ENCODE data around the gene COPS8.

Gene COPS8

GRCh38 chr2:237081596-237081995, 4.1 kb upstream of the COPS8 start:
- no peak overlapping the region for H3K4me3 Mint-ChIP-seq
- no peaks in the 10 kb centered on the region for H3K36me3 Mint-ChIP-seq (ENCODE audit: low read depth)

GRCh38 chr2:237083026-237083425, 2.7 kb upstream of the COPS8 start:
- Mint-ChIP-seq H3K9me3 (no peaks in the 10 kb centered on the region), H3K27ac (no peak overlapping the region), H3K27me3 (no peaks in the 10 kb centered on the region)

More at GRCh38 chr2:237081596-237081995, 4.1 kb upstream of the COPS8 start:
- no peak overlapping the region for H3K27ac Mint-ChIP-seq
- no peaks in the 10 kb centered on the region for H3K27me3 Mint-ChIP-seq
- H3K4me1 Mint-ChIP-seq (ENCODE audit: low read depth) = peaks cover 30% of the 10 kb centered on the region
- H3K9me3 Mint-ChIP-seq = no peaks in the 10 kb centered on the region

GRCh38 chr2:237084444-237084843, 1.2 kb upstream of the COPS8 start:
- H3K4me3 Mint-ChIP-seq = peak overlapping the region; percentile 99
- H3K9me3 Mint-ChIP-seq = no peaks in the 10 kb centered on the region
- no peaks in the 10 kb centered on the region for H3K27me3 Mint-ChIP-seq
- peaks cover 39% of the 10 kb centered on the region for H3K4me1 Mint-ChIP-seq (ENCODE audit: low read depth)
- H3K27ac Mint-ChIP-seq = no peak overlapping the region
- peaks cover 7% of the 10 kb centered on the region for H3K36me3 Mint-ChIP-seq (ENCODE audit: low read depth)

More at GRCh38 chr2:237083026-237083425, 2.7 kb upstream of the COPS8 start:
- Mint-ChIP-seq H3K36me3 (ENCODE audit: low read depth) (no peaks in the 10 kb centered on the region), H3K4me1 (ENCODE audit: low read depth) (peaks cover 39% of the 10 kb centered on the region), H3K4me3 (no peak overlapping the region)

GRCh38 chr2:237090906-237091305, 5.2 kb downstream of the COPS8 start:
- H3K4me3 Mint-ChIP-seq = no peak overlapping the region
- peaks cover 51% of the 10 kb centered on the region for H3K36me3 Mint-ChIP-seq (ENCODE audit: low read depth)
- H3K4me1 Mint-ChIP-seq (ENCODE audit: low read depth) = peaks cover 18% of the 10 kb centered on the region
- H3K9me3 Mint-ChIP-seq = no peaks in the 10 kb centered on the region
- H3K27ac Mint-ChIP-seq = no peak overlapping the region
- H3K27me3 Mint-ChIP-seq = no peaks in the 10 kb centered on the region

- H3K4me3 Mint-ChIP-seq = no peak overlapping the region
- peaks cover 61% of the 10 kb centered on the region for H3K36me3 Mint-ChIP-seq (ENCODE audit: low read depth)
- peaks cover 11% of the 10 kb centered on the region for H3K4me1 Mint-ChIP-seq (ENCODE audit: low read depth)
- H3K9me3 Mint-ChIP-seq = no peaks in the 10 kb centered on the region
- H3K27me3 Mint-ChIP-seq = no peaks in the 10 kb centered on the region
- no peak overlapping the region for H3K27ac Mint-ChIP-seq
Observed at GRCh38 chr2:237091779-237092436, 6.2 kb downstream of the COPS8 start.

GRCh38 chr2:237092506-237092905, 6.8 kb downstream of the COPS8 start:
- no peaks in the 10 kb centered on the region for H3K27me3 Mint-ChIP-seq
- no peak overlapping the region for H3K4me3 Mint-ChIP-seq
- H3K27ac Mint-ChIP-seq = no peak overlapping the region
- H3K4me1 Mint-ChIP-seq (ENCODE audit: low read depth) = peaks cover 6% of the 10 kb centered on the region
- peaks cover 67% of the 10 kb centered on the region for H3K36me3 Mint-ChIP-seq (ENCODE audit: low read depth)
- no peaks in the 10 kb centered on the region for H3K9me3 Mint-ChIP-seq

GRCh38 chr2:237092920-237093781, 7.5 kb downstream of the COPS8 start:
- H3K4me3 Mint-ChIP-seq = no peak overlapping the region
- H3K9me3 Mint-ChIP-seq = no peaks in the 10 kb centered on the region
- no peak overlapping the region for H3K27ac Mint-ChIP-seq
- peaks cover 4% of the 10 kb centered on the region for H3K4me1 Mint-ChIP-seq (ENCODE audit: low read depth)
- no peaks in the 10 kb centered on the region for H3K27me3 Mint-ChIP-seq
- H3K36me3 Mint-ChIP-seq (ENCODE audit: low read depth) = peaks cover 72% of the 10 kb centered on the region

- H3K4me3 Mint-ChIP-seq = no peak overlapping the region
- no peaks in the 10 kb centered on the region for H3K9me3 Mint-ChIP-seq
- no peaks in the 10 kb centered on the region for H3K4me1 Mint-ChIP-seq (ENCODE audit: low read depth)
- H3K36me3 Mint-ChIP-seq (ENCODE audit: low read depth) = peaks cover 86% of the 10 kb centered on the region
- H3K27me3 Mint-ChIP-seq = no peaks in the 10 kb centered on the region
- H3K27ac Mint-ChIP-seq = no peak overlapping the region
Observed at GRCh38 chr2:237096201-237096600, 10.5 kb downstream of the COPS8 start.

- H3K27me3 Mint-ChIP-seq = no peaks in the 10 kb centered on the region
- H3K27ac Mint-ChIP-seq = no peak overlapping the region
- no peak overlapping the region for H3K4me3 Mint-ChIP-seq
- H3K9me3 Mint-ChIP-seq = no peaks in the 10 kb centered on the region
- H3K4me1 Mint-ChIP-seq (ENCODE audit: low read depth) = no peaks in the 10 kb centered on the region
- H3K36me3 Mint-ChIP-seq (ENCODE audit: low read depth) = peaks cover 89% of the 10 kb centered on the region
Observed at GRCh38 chr2:237096911-237097310, 11.2 kb downstream of the COPS8 start.

- H3K4me1 Mint-ChIP-seq (ENCODE audit: low read depth) = no peaks in the 10 kb centered on the region
- H3K9me3 Mint-ChIP-seq = no peaks in the 10 kb centered on the region
- peaks cover 85% of the 10 kb centered on the region for H3K36me3 Mint-ChIP-seq (ENCODE audit: low read depth)
- H3K27me3 Mint-ChIP-seq = no peaks in the 10 kb centered on the region
- H3K27ac Mint-ChIP-seq = no peak overlapping the region
- H3K4me3 Mint-ChIP-seq = no peak overlapping the region
Observed at GRCh38 chr2:237097326-237097910, 11.7 kb downstream of the COPS8 start.

GRCh38 chr2:237097911-237098702, 12.4 kb downstream of the COPS8 start:
- peaks cover 85% of the 10 kb centered on the region for H3K36me3 Mint-ChIP-seq (ENCODE audit: low read depth)
- no peak overlapping the region for H3K4me3 Mint-ChIP-seq
- no peaks in the 10 kb centered on the region for H3K27me3 Mint-ChIP-seq
- H3K9me3 Mint-ChIP-seq = no peaks in the 10 kb centered on the region
- no peak overlapping the region for H3K27ac Mint-ChIP-seq
- H3K4me1 Mint-ChIP-seq (ENCODE audit: low read depth) = no peaks in the 10 kb centered on the region

- H3K9me3 Mint-ChIP-seq = no peaks in the 10 kb centered on the region
- no peaks in the 10 kb centered on the region for H3K4me1 Mint-ChIP-seq (ENCODE audit: low read depth)
- H3K27ac Mint-ChIP-seq = no peak overlapping the region
- H3K4me3 Mint-ChIP-seq = no peak overlapping the region
- peaks cover 81% of the 10 kb centered on the region for H3K36me3 Mint-ChIP-seq (ENCODE audit: low read depth)
- no peaks in the 10 kb centered on the region for H3K27me3 Mint-ChIP-seq
Observed at GRCh38 chr2:237099804-237100203, 14.1 kb downstream of the COPS8 start.

GRCh38 chr2:237101118-237101979, 15.7 kb downstream of the COPS8 start:
- Mint-ChIP-seq H3K27me3 (no peaks in the 10 kb centered on the region), H3K27ac (no peak overlapping the region), H3K4me1 (ENCODE audit: low read depth) (no peaks in the 10 kb centered on the region), H3K36me3 (ENCODE audit: low read depth) (peaks cover 81% of the 10 kb centered on the region), H3K4me3 (no peak overlapping the region), H3K9me3 (no peaks in the 10 kb centered on the region)

- Mint-ChIP-seq H3K9me3 (no peaks in the 10 kb centered on the region), H3K27me3 (no peaks in the 10 kb centered on the region), H3K4me3 (no peak overlapping the region), H3K4me1 (ENCODE audit: low read depth) (no peaks in the 10 kb centered on the region), H3K27ac (no peak overlapping the region), H3K36me3 (ENCODE audit: low read depth) (peaks cover 79% of the 10 kb centered on the region)
Observed at GRCh38 chr2:237102428-237102827, 16.7 kb downstream of the COPS8 start.
